BLaER1 treated with 17β-estradiol and CSF1 and Interleukin-3, amounts not matched to agents 10 nM and 100 nM (cell line): Measurements from ENCODE around the gene NUCKS1.

ENCODE experiments used
- H3K27ac ChIP-seq, 11 experiments: shearing (Covaris generic); formaldehyde crosslinking; 2 replicates each; pipeline ENCODE4 v1.8.1; 2022
- H3K27me3 ChIP-seq, 11 experiments: shearing (Covaris generic); formaldehyde crosslinking; 2 replicates each; pipeline ENCODE4 v1.8.1; 2022
- H3K36me3 ChIP-seq, 11 experiments: shearing (Covaris generic); formaldehyde crosslinking; 2 replicates each; pipeline ENCODE4 v1.8.1; 2022
- H3K4me1 ChIP-seq, 10 experiments: shearing (Covaris generic); formaldehyde crosslinking; 2 replicates each; pipeline ENCODE4 v1.8.1; 2022
- H3K4me2 ChIP-seq, 11 experiments: shearing (Covaris generic); formaldehyde crosslinking; 2 replicates each; pipeline ENCODE4 v1.8.1; 2022
- H3K4me3 ChIP-seq, 10 experiments: shearing (Covaris generic); formaldehyde crosslinking; 2 replicates each; pipeline ENCODE4 v1.8.1; 2022
- H3K9ac ChIP-seq, 11 experiments: shearing (Covaris generic); formaldehyde crosslinking; 2 replicates each; pipeline ENCODE4 v1.8.1; 2022
- H3K9me3 ChIP-seq, 11 experiments: shearing (Covaris generic); formaldehyde crosslinking; replicated peaks in 1 of 11; 2 replicates each; pipeline ENCODE4 v1.8.1; 2022
- H4K20me1 ChIP-seq, 11 experiments: shearing (Covaris generic); formaldehyde crosslinking; 2 replicates each; pipeline ENCODE4 v1.8.1; 2022
- Cebpa-rat ChIP-seq, 11 experiments: shearing (Covaris generic); IDR thresholded peaks; 2 replicates each; pipeline ENCODE4 v1.8.1; 2022

The NUCKS1 gene

DNA sequence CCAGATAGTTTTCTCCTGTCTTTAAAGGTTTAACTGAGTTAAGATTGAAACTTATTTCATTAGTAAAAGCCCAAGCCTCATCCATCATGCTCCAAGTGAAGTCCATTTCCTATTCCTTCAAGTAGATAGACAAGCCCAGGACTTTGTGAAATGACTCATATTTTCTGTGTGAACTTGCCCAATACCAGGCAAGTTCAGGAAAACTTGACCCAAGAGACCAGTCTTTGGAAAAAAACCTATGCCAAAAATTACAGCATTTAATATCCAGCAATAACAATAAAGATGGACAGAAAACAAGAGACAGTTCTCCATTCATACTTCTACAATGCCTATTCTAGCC lies 25.7 kb upstream of the NUCKS1 start:
- H3K4me1 ChIP-seq: peaks cover 32 to 69% (median 49%) of the 10 kb centered on the region in 10 experiments
- TF ChIP-seq Cebpa-rat (IDR thresholded peaks at IDR 0.05): no peak
- H3K9ac ChIP-seq: peak overlapping the region in 3 of 11 experiments; percentile 84 to 89 (median 87); a peak in 4 of 22 replicates
- H3K4me2 ChIP-seq: peak overlapping the region; percentile 85 to 99 (median 97)
- H3K9me3 ChIP-seq: peaks cover 0 to 13% (median 0%) of the 10 kb centered on the region in 11 experiments; a peak in 7 of 22 replicates
- peaks cover 7 to 35% (median 32%) of the 10 kb centered on the region in 11 experiments; a peak in 20 of 22 replicates for H3K27me3 ChIP-seq
- H3K27ac ChIP-seq: peak overlapping the region in 5 of 11 experiments; percentile 68 to 85 (median 81); a peak in 8 of 22 replicates
- peaks cover 0 to 18% (median 0%) of the 10 kb centered on the region in 11 experiments; a peak in 2 of 22 replicates for H4K20me1 ChIP-seq
- H3K4me3 ChIP-seq: peak overlapping the region in 8 of 10 experiments; percentile 70 to 89 (median 80); a peak in 14 of 20 replicates
- H3K36me3 ChIP-seq: peaks cover 0 to 8% (median 0%) of the 10 kb centered on the region in 11 experiments; a peak in 4 of 22 replicates

DNA sequence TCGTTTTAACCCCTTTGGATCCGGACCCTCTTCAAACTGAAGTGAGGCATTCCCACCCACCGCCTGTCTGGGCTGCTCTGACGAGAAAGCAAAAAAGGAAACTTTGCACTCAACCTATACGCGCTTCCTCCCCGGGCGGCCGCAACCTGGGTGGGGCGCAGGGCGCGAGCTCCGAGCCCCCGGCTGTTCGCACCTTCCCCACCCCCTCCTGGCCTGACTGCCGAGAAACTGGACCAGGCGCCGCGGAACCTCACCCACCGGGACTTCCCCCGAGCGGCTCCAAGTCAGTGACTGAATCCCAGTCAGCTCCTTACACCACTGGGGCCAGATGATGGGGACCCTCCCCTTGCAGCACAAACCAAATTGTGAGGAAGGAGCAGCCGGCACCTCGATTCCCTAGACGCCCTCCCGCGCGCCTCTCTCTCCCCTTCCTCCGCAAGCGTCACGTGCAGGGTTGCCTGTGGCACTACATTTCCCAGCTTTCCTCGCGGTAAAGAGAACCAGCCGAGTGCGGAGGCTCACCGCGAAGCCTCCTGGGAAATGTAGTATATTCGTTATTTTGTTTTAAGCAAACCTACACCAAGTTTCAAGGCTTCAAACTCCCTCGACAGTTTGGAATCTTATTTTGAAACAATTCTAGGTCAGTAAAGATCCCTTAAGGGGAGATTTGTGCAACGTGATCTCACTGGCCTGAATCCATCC lies 25.2 kb upstream of the NUCKS1 start, which contains the start of gene RAB29:
RAB29 (minus strand) TSS at position 468 of the 702 bp plus-strand sequence. CDS start 526 bp downstream, outside the sequence.
- Histone ChIP-seq H3K9ac (peak within 1 kb of the TSS; percentile 70 to 89 (median 82)), H4K20me1 (peaks cover 0 to 18% (median 0%) of the 10 kb centered on the region in 11 experiments; a peak in 2 of 22 replicates), H3K4me3 (peak within 1 kb of the TSS; percentile 70 to 89 (median 78)), H3K27ac (peak within 1 kb of the TSS; percentile 60 to 85 (median 73)), H3K4me1 (peaks cover 32 to 68% (median 49%) of the 10 kb centered on the region in 10 experiments), H3K4me2 (peak within 1 kb of the TSS; percentile 85 to 99 (median 97)), H3K36me3 (peaks cover 0 to 13% (median 0%) of the 10 kb centered on the region in 11 experiments; a peak in 7 of 22 replicates), H3K9me3 (peaks cover 0 to 15% (median 0%) of the 10 kb centered on the region in 11 experiments; a peak in 7 of 22 replicates), H3K27me3 (peaks cover 7 to 35% (median 32%) of the 10 kb centered on the region in 11 experiments; a peak in 20 of 22 replicates)
- TF ChIP-seq Cebpa-rat (IDR thresholded peaks at IDR 0.05): no peak

DNA sequence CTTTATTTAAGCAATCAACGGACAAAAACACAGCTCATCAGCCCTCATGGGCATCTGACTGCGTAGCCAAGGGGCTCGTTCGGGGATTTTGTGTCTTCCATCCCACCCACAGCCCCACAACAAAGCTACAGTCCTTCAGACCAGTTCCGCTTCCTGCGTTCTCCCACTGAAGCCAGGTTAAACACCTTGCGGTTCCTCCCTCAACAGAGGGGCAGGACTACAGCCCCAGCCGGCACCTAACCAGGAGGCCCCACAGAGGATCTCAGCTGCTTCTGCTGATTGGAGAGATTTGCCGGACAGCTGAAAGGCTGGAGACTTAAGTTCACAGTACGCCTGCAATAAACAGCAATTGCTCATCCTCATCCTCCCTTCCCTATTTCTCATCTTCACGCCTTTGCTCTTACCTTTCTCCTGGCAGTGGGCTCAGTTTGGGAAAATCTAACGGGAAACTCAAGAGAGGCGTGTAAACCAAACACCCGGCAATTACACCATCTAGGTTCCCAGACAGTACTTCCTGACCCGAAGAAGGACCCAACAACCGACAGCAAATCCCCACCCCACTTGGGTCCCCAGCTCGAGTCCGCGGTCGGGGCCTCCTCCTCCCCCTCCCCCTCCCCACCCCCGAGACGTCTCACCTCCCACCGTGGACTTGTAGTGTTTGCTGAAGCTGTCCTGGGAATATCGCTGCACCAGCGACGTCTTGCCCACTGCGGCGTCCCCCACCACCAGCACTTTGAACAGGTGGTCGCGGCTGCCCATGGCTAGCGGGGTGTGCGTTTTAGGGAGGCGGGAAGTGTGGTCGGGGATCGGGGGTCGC lies 24.4 kb upstream of the NUCKS1 start:
- Histone ChIP-seq H3K9ac (peak overlapping the region; percentile 70 to 89 (median 82)), H3K4me1 (peaks cover 32 to 68% (median 49%) of the 10 kb centered on the region in 10 experiments), H3K27ac (peak overlapping the region; percentile 60 to 85 (median 73)), H3K36me3 (peaks cover 0 to 21% (median 0%) of the 10 kb centered on the region in 11 experiments; a peak in 8 of 22 replicates), H4K20me1 (peaks cover 0 to 18% (median 0%) of the 10 kb centered on the region in 11 experiments; a peak in 2 of 22 replicates), H3K9me3 (peaks cover 0 to 15% (median 0%) of the 10 kb centered on the region in 11 experiments; a peak in 7 of 22 replicates), H3K27me3 (peaks cover 7 to 35% (median 32%) of the 10 kb centered on the region in 11 experiments; a peak in 20 of 22 replicates), H3K4me3 (peak overlapping the region; percentile 70 to 89 (median 78)), H3K4me2 (peak overlapping the region; percentile 85 to 99 (median 97))
- TF ChIP-seq Cebpa-rat (IDR thresholded peaks at IDR 0.05): no peak

DNA sequence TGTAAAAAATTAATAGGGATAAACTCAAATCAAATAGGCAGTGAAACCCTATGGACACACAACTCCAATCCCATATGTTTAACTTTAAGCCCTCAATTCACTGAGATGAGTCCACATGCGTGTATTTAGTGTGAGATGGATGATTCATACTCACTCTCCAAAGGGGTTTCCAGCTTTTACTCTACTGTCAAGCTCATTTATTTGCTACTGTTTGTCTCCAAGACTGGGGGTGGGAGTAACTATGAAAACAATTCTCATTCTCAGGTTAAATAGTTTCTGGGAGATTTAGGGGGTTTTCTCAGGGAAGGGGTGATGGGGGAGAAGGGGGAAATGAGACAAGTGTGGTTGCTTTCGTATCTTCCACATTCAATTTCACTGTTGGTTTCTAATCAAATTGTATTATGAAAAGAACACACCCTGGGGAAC lies 22.6 kb upstream of the NUCKS1 start:
- no peak overlapping the region; a peak in 1 of 22 replicates for H3K9ac ChIP-seq
- peaks cover 0 to 18% (median 0%) of the 10 kb centered on the region in 11 experiments; a peak in 2 of 22 replicates for H4K20me1 ChIP-seq
- no peak overlapping the region for H3K4me3 ChIP-seq
- H3K27ac ChIP-seq: no peak overlapping the region
- peaks cover 0 to 39% (median 0%) of the 10 kb centered on the region in 11 experiments; a peak in 8 of 22 replicates for H3K36me3 ChIP-seq
- no peak for TF ChIP-seq Cebpa-rat (IDR thresholded peaks at IDR 0.05)
- H3K9me3 ChIP-seq: peaks cover 0 to 15% (median 0%) of the 10 kb centered on the region in 11 experiments; a peak in 7 of 22 replicates
- peak overlapping the region in 3 of 11 experiments; percentile 23 to 97 (median 89); a peak in 3 of 22 replicates for H3K4me2 ChIP-seq
- peaks cover 7 to 35% (median 32%) of the 10 kb centered on the region in 11 experiments; a peak in 20 of 22 replicates for H3K27me3 ChIP-seq
- H3K4me1 ChIP-seq: peaks cover 21 to 51% (median 32%) of the 10 kb centered on the region in 10 experiments

DNA sequence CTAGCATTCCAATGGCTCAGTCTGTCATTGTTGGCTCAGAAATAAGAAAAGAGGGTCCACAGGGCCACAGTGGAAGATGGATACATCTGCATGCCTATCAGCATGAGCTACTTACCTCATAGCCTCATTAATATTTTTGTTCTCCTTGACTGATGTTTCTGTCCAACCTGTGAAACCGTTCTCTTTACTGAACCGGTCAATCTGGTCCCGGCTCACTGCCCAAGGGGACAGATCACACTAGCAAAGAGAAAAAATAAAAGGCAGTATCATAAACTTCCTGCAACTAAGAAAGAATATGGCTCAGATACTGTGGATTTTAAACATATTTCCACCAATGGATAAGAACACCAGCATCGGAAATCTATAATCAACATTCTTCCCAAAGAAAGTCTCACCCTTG lies 20.6 kb upstream of the NUCKS1 start:
- H3K4me1 ChIP-seq: peaks cover 16 to 34% (median 21%) of the 10 kb centered on the region in 10 experiments; a peak in 19 of 20 replicates
- peaks cover 7 to 35% (median 32%) of the 10 kb centered on the region in 11 experiments; a peak in 20 of 22 replicates for H3K27me3 ChIP-seq
- H3K4me3 ChIP-seq: no peak overlapping the region
- H3K9me3 ChIP-seq: peaks cover 0 to 9% (median 0%) of the 10 kb centered on the region in 11 experiments; a peak in 2 of 22 replicates
- H3K4me2 ChIP-seq: peak overlapping the region in 2 of 11 experiments; percentile 54 to 59; a peak in 4 of 22 replicates
- TF ChIP-seq Cebpa-rat (IDR thresholded peaks at IDR 0.05): no peak
- H4K20me1 ChIP-seq: peaks cover 0 to 18% (median 0%) of the 10 kb centered on the region in 11 experiments; a peak in 2 of 22 replicates
- no peak overlapping the region for H3K27ac ChIP-seq
- H3K36me3 ChIP-seq: peaks cover 0 to 51% (median 0%) of the 10 kb centered on the region in 11 experiments; a peak in 8 of 22 replicates
- no peak overlapping the region for H3K9ac ChIP-seq

DNA sequence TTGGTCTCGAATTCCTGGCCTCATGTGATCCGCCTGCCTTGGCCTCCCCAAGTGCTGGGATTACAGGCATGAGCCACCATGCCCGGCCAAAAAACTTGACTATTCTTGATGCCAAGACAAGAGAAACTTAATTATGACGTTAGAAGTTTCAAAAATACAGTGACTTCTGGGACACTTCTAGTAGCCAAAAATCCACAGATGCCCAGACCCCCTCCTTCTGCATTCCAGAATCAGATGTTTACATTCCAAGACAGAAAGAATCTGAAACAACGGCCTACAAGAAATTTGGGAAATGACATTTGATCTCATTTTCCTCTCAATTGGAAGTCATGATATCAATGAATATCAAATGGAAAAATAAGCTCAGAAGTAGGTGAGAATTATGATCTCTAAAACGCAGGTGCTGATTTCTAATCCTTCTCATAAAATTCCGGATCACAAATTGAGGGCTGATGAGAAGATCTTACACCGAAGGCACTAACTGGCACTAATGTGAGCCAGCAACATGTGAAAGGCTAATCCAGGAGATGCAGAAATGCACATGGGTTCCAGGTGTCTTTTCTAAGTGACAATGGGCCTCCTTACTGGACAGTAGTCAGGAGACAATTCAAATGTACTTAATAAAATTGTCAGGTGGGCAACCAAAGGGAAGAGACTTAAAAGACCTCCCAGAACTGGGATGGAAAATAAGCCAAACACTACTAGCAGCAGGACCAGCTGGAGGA lies 19.8 kb upstream of the NUCKS1 start:
- peaks cover 0 to 18% (median 0%) of the 10 kb centered on the region in 11 experiments; a peak in 2 of 22 replicates for H4K20me1 ChIP-seq
- H3K4me3 ChIP-seq: no peak overlapping the region
- H3K36me3 ChIP-seq: peaks cover 0 to 51% (median 0%) of the 10 kb centered on the region in 11 experiments; a peak in 8 of 22 replicates
- H3K4me2 ChIP-seq: no peak overlapping the region
- no peak overlapping the region for H3K9ac ChIP-seq
- H3K27ac ChIP-seq: no peak overlapping the region
- H3K27me3 ChIP-seq: peaks cover 7 to 30% (median 27%) of the 10 kb centered on the region in 11 experiments; a peak in 20 of 22 replicates
- peaks cover 0 to 9% (median 0%) of the 10 kb centered on the region in 11 experiments; a peak in 2 of 22 replicates for H3K9me3 ChIP-seq
- peaks cover 14 to 32% (median 19%) of the 10 kb centered on the region in 10 experiments; a peak in 19 of 20 replicates for H3K4me1 ChIP-seq
- TF ChIP-seq Cebpa-rat (IDR thresholded peaks at IDR 0.05): no peak

DNA sequence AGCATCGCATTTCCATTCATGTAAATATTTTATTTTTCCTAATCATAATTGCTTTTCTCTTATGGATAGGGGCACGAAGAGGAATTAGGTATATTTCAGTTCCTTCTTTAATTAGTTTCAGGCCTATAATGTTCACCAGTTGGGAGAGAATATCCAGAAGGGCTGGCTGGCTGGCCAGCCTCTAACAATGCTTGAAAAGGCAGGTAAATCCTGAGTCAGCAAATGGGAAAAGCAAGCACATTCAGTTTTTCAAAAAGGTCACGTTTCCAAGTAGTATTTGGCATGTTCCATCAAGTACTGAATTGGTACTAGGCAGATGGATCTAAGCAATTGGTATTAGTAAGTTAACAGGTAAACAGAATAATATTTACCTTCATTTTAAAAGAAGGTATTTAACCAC lies 17.3 kb upstream of the NUCKS1 start:
- no peak overlapping the region for H3K4me2 ChIP-seq
- no peak overlapping the region for H3K27ac ChIP-seq
- no peak for TF ChIP-seq Cebpa-rat (IDR thresholded peaks at IDR 0.05)
- H3K4me3 ChIP-seq: no peak overlapping the region
- peaks cover 0 to 5% (median 0%) of the 10 kb centered on the region in 11 experiments; a peak in 2 of 22 replicates for H4K20me1 ChIP-seq
- H3K36me3 ChIP-seq: peaks cover 0 to 51% (median 0%) of the 10 kb centered on the region in 11 experiments; a peak in 8 of 22 replicates
- peaks cover 0 to 16% (median 10%) of the 10 kb centered on the region in 10 experiments; a peak in 17 of 20 replicates for H3K4me1 ChIP-seq
- peaks cover 0 to 9% (median 0%) of the 10 kb centered on the region in 11 experiments; a peak in 2 of 22 replicates for H3K9me3 ChIP-seq
- H3K9ac ChIP-seq: no peak overlapping the region
- peaks cover 0 to 5% (median 2%) of the 10 kb centered on the region in 11 experiments; a peak in 8 of 22 replicates for H3K27me3 ChIP-seq
